Measurements from ENCODE around the gene CNTRL.
"Not testable (repeated sequence)": the region's sequence is repeated elsewhere in the genome, so short reads cannot be mapped to it uniquely, and the experiment has no call there.

The CNTRL gene

DNA sequence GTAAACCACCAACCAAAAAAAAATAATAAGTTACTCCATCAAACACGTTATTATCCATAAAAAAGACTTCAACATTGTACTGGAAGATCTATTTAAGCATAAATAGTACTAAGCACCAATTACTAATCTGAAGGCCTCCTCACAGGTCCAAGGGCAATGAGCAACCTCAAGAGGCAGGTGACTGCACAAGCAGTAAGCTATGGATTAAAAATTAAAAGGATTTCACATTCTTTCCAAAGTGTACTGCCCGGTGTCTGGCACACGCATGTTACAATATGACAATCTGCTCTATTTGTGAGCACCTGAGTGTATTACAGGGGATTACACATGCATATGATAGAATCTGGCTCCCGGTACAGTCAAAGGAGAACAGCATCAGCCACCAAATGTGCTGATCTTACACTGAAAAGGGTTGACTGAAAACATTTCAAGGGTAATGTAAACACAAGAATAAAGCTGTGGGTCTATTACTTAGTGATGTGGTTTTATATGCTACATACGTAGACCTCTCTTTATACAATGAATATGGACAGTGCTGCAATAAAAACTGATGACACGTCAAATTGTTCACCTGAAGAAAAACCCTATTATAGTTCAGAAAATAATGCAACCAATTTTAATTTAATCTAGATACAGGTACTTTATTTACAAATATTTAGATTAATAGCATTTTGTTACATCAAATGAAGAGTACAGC is 104.1 kb downstream of the CNTRL start:
- DNase-seq (ENCODE audit: low read depth in 2 of 2) = no peak

DNA sequence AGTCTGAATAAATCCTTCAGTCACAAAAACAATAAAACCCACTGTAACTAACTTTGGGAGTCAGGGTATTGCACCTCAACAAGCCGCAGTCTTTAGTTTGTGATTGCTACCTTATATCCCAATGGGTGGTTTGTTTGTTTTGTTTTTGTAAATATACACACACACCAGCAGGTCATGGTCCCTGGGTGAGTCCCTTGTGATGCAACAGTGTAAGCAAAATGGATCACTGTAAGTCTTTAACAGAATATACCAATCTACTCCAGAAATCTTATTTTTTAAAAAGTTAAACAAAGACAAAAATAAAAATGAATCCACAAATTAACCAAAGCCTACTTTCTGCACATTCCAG is 104.6 kb downstream of the CNTRL start:
- DNase-seq (ENCODE audit: low read depth in 2 of 2) = not testable (repeated sequence)

DNA sequence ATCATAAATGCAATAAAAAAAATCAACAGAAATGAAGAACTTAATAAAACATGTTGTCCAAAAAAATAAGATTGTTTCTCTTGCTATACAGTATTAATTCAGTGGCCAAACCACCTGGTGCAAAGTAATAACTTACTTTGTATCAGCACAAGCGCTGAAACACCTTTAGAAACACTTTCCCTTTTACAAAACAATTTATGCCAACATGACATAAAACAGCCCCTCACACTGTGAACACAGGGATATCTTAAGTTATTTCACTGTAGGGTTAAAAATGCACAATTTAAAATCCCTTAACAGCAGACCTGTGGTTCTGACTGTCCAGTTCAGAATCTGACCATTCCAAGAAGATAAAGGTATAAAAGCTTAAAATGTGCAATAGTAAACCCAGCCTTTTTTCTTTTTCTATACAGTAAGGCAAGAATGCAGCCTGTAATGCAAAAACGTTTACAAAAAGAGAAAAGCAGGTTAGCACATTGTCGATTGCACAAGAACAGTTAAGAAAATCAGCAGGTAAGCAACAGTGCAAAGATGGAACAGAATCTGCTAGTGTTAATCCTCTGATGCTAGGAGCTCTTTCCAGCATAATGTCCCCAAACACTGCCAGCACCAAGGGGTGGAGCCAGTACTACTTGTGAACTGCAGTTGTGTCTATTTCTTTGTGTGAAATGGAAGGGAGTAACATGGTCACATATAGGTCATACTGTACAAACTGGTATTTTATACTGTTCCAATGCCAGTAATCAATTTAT is 105.4 kb downstream of the CNTRL start:
- no peak for DNase-seq (ENCODE audit: low read depth in 2 of 2)

DNA sequence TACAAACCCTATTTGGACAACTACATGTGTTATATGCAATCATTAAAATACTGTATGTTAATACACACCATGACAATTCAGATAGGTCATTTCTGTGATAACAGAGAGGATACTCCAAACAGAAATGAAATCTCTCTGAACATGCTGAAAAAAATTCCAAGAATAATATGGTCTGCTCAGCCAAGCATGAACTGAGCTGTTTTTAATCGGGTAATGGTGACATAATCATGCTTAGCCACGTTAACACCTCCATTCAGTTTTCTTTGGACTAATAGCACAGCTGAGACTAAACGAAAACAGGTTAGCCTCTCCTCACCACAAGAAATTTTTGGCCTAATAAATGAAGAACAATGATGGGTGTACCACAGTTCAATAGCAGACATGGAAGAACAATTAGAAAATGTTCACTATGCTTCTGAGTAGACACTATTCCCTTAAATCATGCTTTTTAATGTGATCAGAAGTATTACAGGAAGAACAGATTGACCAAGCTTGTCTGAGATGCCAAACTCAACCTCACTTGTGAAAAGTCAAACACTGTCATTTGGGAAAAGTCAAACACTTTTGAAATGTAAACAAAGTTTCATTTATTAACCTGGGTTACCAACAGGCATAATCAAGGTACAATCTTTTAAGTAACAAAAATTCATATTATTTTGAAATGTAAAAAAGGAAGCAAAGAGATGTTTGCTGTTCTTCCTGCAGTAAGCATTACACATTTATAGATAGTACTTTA is 107.5 kb downstream of the CNTRL start:
- DNase-seq (ENCODE audit: low read depth in 2 of 2) = no peak

DNA sequence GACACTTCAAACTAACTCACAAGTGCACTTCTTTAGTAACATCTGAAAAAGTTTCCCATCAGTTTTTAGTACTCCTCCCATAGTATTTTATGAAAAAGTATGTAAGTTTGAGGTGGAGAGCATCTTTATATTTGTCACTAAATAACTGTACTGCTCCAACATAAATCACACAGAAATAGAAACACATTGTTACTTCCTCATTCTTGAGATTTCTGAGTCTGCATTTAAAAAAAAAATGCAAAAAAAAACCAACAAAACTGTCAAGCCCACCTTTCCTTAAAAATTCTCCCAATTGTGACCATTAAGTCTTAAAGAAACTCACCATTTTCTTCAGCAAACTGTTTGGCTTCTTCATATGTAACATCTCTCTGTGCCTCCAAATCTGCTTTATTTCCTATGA is 108.2 kb downstream of the CNTRL start:
- DNase-seq (ENCODE audit: low read depth in 2 of 2) = no peak

DNA sequence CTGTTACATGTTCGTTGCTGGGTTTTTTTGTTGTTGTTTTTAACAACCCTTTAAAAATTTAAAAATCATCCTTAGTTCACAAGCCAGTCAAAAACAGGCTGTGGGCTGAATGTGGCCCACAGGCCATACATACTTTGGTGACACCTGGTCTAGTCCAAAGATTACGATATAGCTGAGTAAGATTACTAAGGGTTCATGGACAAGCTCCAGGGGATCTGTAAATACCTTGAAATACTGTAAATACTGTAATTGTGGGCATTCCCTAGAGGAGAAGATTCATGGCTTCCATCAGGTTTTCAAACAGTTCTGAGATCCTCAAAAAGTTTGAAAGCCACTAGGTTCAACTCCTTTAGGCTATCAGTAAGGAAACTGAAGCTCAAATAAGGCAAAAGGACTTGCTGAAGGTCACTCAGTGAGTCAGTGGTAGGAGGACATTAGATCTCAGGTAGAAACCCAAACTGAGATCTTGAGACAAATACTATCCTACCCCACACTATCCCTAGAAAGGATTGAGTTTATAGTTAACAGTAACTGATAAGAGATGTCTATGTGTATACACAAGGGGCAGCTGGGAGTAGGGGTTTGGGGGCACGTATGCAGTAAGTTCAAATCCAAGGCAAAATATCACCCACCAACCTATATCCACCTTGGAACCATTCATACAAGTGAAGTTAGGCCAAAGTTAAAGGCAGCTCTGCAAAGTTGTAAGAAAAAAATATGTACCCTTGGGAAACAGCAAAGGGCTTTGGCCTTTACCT is 109.1 kb downstream of the CNTRL start:
- DNase-seq (ENCODE audit: low read depth in 2 of 2) = no peak

DNA sequence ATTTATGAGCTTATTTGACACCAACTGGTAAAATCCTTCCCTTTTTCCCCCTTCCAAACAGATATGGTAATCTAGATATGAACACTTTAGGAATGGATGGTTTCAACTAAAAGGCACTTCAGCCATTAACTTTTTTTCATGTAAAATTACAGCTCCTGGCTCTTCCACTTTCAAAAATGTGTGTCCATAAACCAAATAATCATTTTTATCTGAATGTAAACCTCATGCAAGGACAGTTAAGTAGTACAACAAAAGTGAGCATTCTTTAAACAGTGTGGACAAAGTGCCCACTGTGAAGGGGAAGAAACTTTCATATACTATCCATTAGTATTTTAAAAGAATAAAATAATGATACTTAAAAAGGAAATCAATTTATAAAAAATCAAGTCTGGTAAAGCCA is 109.7 kb downstream of the CNTRL start:
- DNase-seq (ENCODE audit: low read depth in 2 of 2) = no peak

DNA sequence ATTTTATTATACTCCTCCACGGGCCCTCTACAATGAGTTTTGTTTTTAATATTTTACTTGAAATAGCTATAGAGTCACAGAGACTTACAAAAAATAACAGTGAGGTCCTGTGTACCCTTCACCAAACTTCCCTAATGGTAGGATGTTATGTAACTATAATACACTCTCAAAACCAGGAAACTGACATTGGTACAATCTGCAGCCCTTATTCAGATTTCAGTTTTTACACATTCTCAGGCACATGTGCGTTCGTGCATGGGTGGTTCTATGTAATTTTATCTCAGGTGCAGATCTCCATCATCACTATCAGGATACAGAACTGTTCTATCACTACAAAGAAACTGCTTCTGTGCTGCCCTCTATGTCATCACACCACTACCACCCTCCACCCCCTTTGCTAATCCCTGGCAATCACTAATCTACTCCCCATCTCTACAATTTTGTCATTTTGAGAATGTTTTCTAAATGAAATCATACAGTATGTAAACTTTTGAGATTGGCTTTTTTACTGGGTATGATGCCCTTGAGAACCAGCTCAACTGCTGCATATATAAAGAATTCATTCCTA is 110.5 kb downstream of the CNTRL start:
- DNase-seq (ENCODE audit: low read depth in 2 of 2) = no peak

DNA sequence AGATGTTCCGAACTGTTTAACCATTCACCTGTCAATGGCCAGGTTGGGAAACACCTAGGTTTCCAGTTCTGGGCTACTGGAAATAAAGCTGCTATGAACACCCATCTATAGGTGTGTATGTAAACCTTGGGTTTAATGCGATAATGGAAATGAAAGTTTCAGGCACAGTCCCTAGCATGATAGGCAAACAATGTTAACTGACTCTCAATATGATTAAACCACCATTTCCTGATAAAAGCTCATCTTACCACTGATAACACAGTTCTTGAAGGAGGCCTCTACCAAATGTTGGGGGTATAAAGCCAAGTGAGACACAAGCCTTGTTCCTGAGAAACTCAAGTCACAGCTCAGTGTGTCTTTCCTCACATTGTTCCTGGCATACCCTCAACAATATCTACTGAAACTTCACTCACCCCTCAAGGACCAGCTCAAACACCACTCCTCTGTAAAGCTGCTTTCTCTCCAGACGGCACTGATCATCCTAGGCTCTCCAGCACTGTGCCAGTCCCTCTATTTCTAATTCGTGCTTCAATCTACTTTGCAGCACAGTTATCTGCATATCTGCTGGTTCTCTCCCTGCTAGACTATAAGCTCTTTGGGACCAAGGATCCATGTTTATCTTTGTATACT is 111.1 kb downstream of the CNTRL start:
- no peak for DNase-seq (ENCODE audit: low read depth in 2 of 2)

DNA sequence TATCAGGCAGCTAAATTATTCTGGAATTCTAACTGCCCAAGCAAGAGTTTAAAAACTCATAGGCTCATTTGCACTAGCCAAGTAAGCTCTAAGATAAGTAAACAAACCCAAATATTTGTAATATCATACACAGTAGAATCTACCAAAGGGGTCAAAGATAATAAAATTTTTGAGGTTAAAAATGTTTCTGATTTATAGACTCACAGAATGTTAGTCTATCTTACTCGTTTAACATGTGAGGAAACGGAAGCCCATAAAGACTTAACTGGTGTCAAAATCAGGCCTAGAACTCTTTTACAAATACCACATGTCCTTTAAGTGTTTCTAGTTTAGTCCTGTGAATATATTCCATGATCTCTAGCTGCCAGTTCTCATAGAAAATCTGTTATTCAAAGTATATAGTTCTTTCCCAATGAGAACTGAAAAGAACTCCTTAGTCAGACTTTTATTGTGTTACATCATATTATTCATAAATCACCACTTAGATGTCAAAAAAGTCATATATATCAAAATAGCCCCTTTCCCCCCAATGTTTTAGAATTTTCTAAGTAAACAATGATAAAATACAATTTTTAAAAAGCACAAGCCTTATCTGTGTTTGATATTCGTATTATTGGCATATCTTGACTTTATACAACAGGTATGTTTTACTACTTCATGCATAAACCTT is 113.0 kb downstream of the CNTRL start:
- DNase-seq (ENCODE audit: low read depth in 2 of 2) = no peak

DNA sequence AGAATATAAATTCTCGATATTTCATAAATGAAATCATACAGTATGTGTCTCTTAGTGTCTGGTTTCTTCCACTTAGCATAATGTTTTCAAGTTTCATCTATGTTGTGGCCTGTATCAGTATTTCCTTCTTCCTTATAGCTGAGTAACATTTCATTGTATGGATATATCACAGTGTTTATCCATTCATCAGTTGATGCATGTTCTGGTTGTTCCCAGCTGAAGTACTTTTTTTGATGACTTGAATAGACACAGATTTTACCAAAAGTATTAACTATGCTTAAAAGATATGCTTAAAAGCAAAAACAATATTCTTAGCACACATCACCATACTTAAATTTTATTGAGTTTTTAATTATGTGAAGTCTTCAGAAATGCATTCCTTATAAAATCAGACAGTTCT is 114.3 kb downstream of the CNTRL start:
- no peak for DNase-seq (ENCODE audit: low read depth in 2 of 2)

DNA sequence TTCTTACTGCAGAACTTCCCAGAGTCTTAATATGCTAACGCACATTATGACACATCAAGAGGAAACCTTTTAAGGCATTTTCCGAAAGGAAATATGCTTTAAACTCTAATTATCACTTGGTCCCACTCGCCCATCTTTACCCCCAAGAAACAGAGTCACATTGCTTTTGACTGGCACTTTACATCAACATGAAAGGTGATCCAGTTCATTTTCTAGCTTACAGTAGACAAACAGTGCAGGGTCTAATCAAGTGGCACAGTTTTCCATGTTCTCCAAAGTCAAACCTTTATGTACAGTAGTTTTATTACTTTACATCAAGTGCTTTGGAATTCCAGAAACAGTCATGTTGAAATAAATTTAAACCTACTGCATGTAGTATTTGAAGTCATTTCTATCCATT is 114.9 kb downstream of the CNTRL start:
- DNase-seq (ENCODE audit: low read depth in 2 of 2) = no peak

DNA sequence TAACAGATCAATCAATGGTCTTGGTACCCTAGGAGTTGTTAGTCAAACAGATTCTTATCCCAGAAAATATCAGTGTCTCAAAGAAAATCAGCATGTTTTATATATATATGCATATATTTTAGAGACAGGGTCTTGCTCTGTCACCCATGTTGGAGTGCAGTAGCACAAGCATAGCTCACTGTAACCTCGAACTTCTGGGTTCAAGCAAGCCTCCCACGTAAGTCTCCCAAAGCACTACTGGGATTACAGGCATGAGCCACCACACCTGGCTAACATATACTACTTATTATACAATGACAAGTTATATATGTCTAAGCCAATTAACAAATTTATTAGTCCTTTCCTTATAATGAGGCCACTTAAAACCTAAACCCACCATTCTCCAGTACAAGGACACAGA is 116.5 kb downstream of the CNTRL start:
- no peak for DNase-seq (ENCODE audit: low read depth in 2 of 2)

DNA sequence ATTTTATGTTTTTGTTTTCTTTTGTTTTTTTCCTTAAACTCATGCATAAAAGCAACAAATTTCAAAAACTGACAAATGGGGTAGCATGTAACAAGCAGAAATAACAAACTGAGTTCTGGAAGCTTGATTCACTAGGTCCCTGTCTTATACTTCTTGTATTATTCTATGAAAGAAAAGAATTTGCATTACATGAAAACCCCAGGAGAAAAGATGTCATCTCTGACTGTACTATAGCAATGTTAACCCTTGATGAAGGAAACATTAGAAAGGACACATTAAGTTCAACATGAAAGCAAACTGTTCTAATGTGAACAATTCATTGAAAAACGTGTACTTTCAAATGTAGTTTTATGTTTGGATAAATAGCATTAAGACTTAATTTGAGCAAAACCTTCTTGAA is 117.8 kb downstream of the CNTRL start:
- no peak for DNase-seq (ENCODE audit: low read depth in 2 of 2)

DNA sequence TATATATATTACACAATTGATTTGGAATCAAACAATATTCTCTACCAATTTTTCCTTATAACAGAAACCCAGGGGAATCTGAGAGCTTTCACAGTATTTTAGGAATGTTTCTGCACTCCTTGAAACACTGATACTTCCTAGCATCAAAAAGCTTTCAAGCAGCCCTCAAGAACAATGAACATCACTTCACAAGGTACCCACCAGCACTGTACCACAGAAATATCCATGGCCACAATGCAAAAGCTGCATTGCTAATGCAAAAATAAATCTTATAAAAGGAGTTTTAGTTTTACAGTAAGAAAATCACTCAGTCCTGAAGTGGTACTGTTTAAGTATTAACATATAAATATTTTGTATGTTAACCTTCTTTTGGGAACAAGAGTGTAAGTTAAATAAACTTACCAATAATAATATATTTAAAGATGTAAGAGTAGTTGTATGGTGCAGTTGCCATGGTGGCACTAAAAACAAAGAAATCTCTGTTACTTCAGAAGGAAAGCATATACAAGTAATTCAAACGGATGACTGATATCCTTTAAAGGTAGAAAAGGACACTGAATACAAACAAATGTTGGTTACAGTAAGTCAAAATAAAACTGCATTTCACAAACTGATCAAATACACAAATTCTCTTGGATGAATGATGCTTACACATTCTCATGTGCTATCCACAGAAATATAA is 118.3 kb downstream of the CNTRL start:
- no peak for DNase-seq (ENCODE audit: low read depth in 2 of 2)

DNA sequence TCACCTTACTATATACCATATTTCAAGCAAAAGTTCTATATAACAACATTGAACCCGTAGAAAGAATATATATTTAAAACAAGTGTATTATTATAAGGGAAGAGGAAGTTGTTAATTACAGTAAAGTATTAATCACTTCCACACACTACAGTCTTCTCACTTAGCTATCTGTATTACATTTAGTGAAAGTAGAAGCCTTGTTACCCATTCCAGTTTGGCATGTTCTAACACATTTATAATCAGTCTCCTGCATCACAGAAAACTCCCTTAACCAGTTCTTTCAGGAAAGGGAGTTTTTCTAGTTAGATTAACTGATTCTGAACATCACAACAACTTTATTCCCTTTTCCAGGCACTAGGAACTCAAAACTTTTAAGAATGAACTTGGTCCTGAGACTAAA is 120.0 kb downstream of the CNTRL start:
- no peak for DNase-seq (ENCODE audit: low read depth in 2 of 2)

DNA sequence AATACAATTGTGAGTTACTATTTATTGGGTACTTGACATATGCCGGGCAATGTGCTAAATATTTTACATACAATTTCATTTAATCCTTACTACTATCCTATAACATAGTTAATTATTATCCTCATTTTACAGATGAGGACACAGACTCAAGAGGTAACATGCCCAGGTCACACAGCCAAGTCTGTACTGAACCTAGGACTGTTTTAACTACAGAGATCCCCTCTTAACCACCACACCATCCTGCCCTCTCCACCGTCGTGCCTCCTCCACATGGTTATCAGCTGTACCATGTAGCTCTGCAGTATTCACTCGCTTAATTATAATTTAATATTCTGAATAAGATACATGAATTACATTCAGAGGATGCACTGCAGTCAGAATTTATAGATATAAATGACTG is 121.6 kb downstream of the CNTRL start:
- DNase-seq (ENCODE audit: low read depth in 2 of 2) = no peak

DNA sequence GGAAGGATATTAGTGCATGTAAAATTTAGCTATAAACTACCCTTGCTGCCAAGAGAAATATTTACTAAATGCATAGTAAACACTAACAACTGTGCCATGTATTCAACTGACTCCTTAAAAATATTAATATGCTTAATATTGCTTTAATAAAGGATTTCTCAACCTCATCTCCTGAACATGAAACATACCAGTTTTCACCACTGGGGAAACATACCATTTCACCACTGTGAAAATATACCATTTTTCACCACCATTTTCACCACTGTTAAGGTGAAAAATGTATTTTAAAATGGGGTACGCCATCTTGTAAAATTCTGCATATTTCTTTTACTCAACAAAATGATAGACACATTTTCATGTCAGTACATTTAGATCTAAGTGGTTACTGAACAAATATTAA is 122.4 kb downstream of the CNTRL start:
- no peak for DNase-seq (ENCODE audit: low read depth in 2 of 2)

DNA sequence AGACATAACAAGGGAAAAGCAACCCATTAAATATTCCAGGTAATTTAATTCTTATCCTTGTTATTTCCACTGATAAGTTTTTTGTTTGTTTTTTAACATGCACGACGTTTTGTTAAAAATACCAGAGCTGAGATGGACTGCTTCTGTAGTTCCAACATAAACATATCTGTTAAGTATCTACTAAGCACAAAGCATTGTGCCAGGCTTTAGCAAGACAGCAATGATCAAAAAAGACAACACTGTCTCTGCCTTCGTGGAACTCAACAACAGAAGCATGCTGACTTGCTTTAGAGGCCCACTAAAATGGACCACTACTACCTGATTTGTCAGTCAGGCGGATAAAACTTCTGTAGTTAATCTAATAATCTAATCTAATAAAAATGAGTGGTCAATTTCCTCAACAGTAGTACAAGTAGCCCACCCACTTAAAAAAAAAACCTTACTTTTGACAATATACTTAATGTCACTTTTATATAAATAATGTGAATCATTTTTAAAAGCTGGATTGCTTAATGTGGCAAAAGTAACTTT is 123.8 kb downstream of the CNTRL start:
- DNase-seq (ENCODE audit: low read depth in 2 of 2) = no peak

DNA sequence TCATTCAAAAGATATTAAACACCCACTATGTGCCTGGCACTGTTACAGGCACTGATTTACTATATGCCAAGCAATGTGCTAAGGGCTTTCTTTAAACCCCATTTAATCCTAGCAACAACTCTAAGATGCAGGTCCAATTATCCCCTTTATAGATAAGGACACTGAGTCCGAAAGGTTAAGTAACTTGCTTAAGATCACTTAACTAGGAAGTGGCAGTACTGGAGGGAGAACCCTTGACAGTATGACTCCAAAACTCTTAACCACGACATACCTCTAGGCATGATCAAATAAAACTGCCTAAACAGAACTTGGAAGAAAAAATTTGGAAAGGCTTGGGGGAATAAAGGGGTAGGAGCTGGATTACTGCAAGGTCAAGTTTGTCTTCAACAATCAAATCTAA is 125.2 kb downstream of the CNTRL start:
- DNase-seq (ENCODE audit: low read depth in 2 of 2) = no peak

All from stimulated activated CD8-positive, alpha-beta memory T cell treated with anti-CD3 and anti-CD28 coated beads, Interleukin-15, amount 100 ng/mL, for 4 hours (primary cell).